SK-N-SH (cell line): ENCODE results near the gene TAB3. TPM values are rescaled to one million over a fixed set of nuclear protein-coding genes. Genes with fewer than 3 reads are reported as not detected.
A peak's percentile ranks its signal among the peaks of the same experiment; 100 is the strongest.

ENCODE experiments used
- CTCF ChIA-PET: fragments of 300-600, 350-600 bp; formaldehyde crosslinking; extraction: SDS; loops from one replicate; lab custom pipeline; 2021; lab: Yijun Ruan, JAX
- POLR2A ChIA-PET: fragments of 350-600 bp; sonication (Branson Sonifier 250); formaldehyde crosslinking; extraction: SDS; loops from one replicate; lab custom pipeline; 2020; ENCODE audit warnings: antibody characterized with exemption, inconsistent platforms; lab: Yijun Ruan, JAX
- DNase-seq: peaks from one replicate; pipeline ENCODE4 v3.0.0; 2012
- H2AFZ ChIP-seq: fragments of 200-600 bp; sonication (generic); 2 replicates; pipeline ENCODE4 v1.8.1; 2016; ENCODE audit warnings: antibody characterized with exemption, mild to moderate bottlenecking, low read depth
- H3F3A ChIP-seq: fragments of 200-600 bp; sonication (generic); replicated peaks from 2 replicates; pipeline ENCODE3; 2016; ENCODE audit warnings: antibody characterized with exemption, mild to moderate bottlenecking; ENCODE audit not compliant: insufficient read depth
- H3K27ac ChIP-seq, 2 experiments: fragments of 200-500 bp in 1 of 2; fragments of 200-600 bp in 1 of 2; sonication (Bioruptor generic) in 1 of 2; sonication (generic), shearing (Covaris generic) in 1 of 2; 2 replicates each; pipeline versions ENCODE4 v1.5.1 to v1.6.1; 2014 to 2016; ENCODE audit warnings: low read depth in 2 of 2, inconsistent platforms in 1 of 2, low read length in 1 of 2, mild to moderate bottlenecking in 1 of 2, mixed read lengths in 1 of 2
- H3K27me3 ChIP-seq: fragments of 200-600 bp; sonication (generic), shearing (Covaris generic); 2 replicates; pipeline ENCODE4 v1.6.1; 2016; ENCODE audit warnings: mixed run types; ENCODE audit not compliant: insufficient read depth
- H3K36me3 ChIP-seq, 2 experiments: fragments of 200-500 bp in 1 of 2; fragments of 200-600 bp in 1 of 2; sonication (Bioruptor generic) in 1 of 2; sonication (generic) in 1 of 2; replicated peaks in 1 of 2; 2 replicates each; pipeline versions ENCODE3 to v1.5.1; 2014 to 2016; ENCODE audit warnings: low read length in 1 of 2, mild to moderate bottlenecking in 1 of 2; ENCODE audit not compliant: insufficient read depth in 2 of 2, control insufficient read depth in 1 of 2
- H3K4me1 ChIP-seq, 2 experiments: fragments of 200-500 bp in 1 of 2; fragments of 200-600 bp in 1 of 2; sonication (Bioruptor generic) in 1 of 2; sonication (generic), shearing (Covaris generic) in 1 of 2; 2 replicates each; pipeline versions ENCODE4 v1.5.1 to v1.6.1; 2014 to 2016; ENCODE audit warnings: low read depth in 1 of 2, low read length in 1 of 2, mixed run types in 1 of 2; ENCODE audit not compliant: insufficient read depth in 2 of 2, control insufficient read depth in 1 of 2
- H3K4me2 ChIP-seq: fragments of 200-600 bp; sonication (generic), shearing (Covaris generic); 2 replicates; pipeline ENCODE4 v1.6.1; 2017; ENCODE audit warnings: mixed run types
- H3K4me3 ChIP-seq, 2 experiments: fragments of 200-500 bp in 1 of 2; fragments of 200-600 bp in 1 of 2; sonication (Bioruptor generic) in 1 of 2; sonication (generic), shearing (Covaris generic) in 1 of 2; 2 replicates each; pipeline versions ENCODE4 v1.5.1 to v1.8.1; 2014 to 2016; ENCODE audit warnings: low read depth in 2 of 2, inconsistent platforms in 1 of 2, low read length in 1 of 2, mild to moderate bottlenecking in 1 of 2, mixed read lengths in 1 of 2, moderate library complexity in 1 of 2
- H3K79me2 ChIP-seq: fragments of 200-600 bp; sonication (generic); 2 replicates; pipeline ENCODE4 v1.8.1; 2017; ENCODE audit warnings: mild to moderate bottlenecking; ENCODE audit not compliant: insufficient read depth
- H3K9ac ChIP-seq: fragments of 200-600 bp; sonication (generic); 2 replicates; pipeline ENCODE4 v1.6.1; 2017; ENCODE audit warnings: mixed run types
- H3K9me2 ChIP-seq: fragments of 200-600 bp; sonication (generic); 2 replicates; pipeline ENCODE4 v1.6.1; 2017; ENCODE audit warnings: mixed run types
- H3K9me3 ChIP-seq: fragments of 200-600 bp; sonication (generic); 2 replicates; pipeline ENCODE4 v1.6.1; 2017; ENCODE audit warnings: mixed run types, mild to moderate bottlenecking, moderate library complexity
- H4K20me1 ChIP-seq: fragments of 200-600 bp; sonication (generic); 2 replicates; pipeline ENCODE4 v1.6.1; 2017; ENCODE audit warnings: mild to moderate bottlenecking, mixed run types; ENCODE audit not compliant: insufficient read depth
- EP300 ChIP-seq, 2 experiments: IDR thresholded peaks; 2 replicates each; pipeline versions ENCODE4 v1.4.0 to v1.6.1; 2012; ENCODE audit warnings: borderline replicate concordance in 1 of 2, low read depth in 1 of 2, low read length in 1 of 2
- FOXM1 ChIP-seq: IDR thresholded peaks from 2 replicates; pipeline ENCODE4 v1.4.0; 2012; ENCODE audit warnings: low read depth, mild to moderate bottlenecking
- JUND ChIP-seq: IDR thresholded peaks from 2 replicates; pipeline ENCODE4 v1.4.0; 2012
- MEF2A ChIP-seq: IDR thresholded peaks from 2 replicates; pipeline ENCODE4 v1.4.0; 2012; ENCODE audit warnings: low read depth, borderline replicate concordance
- NFIC ChIP-seq: IDR thresholded peaks from 2 replicates; pipeline ENCODE4 v1.4.0; 2012; ENCODE audit warnings: borderline replicate concordance
- POLR2AphosphoS5 ChIP-seq: IDR thresholded peaks from 2 replicates; pipeline ENCODE4 v1.6.1; 2012; ENCODE audit warnings: low read depth, low read length
- RCOR1 ChIP-seq: fragments of 150-350 bp; IDR thresholded peaks from 2 replicates; pipeline ENCODE4 v1.6.1; 2017; ENCODE audit warnings: antibody characterized with exemption, low read length
- REST ChIP-seq: IDR thresholded peaks from 2 replicates; pipeline ENCODE4 v1.6.1; 2012; ENCODE audit warnings: mild to moderate bottlenecking, low read depth, low read length, moderate library complexity
- SMC3 ChIP-seq: IDR thresholded peaks from 2 replicates; pipeline ENCODE4 v1.6.1; 2012; ENCODE audit warnings: low read depth, low read length, improper control_type of control experiment
- USF1 ChIP-seq: IDR thresholded peaks from 2 replicates; pipeline ENCODE4 v1.4.0; 2012; ENCODE audit warnings: low read depth, borderline replicate concordance
- YY1 ChIP-seq: IDR thresholded peaks from 2 replicates; pipeline ENCODE4 v1.4.0; 2012; ENCODE audit warnings: low read depth, mild to moderate bottlenecking
- WGBS: methylation state at CpG from one replicate; pipeline ENCODE4 v1.1.6; 2017; ENCODE audit warnings: low lambda C conversion rate; 5-methylcytosine and 5-hydroxymethylcytosine counted together
- polyA plus RNA-seq, 3 experiments: library from polyadenylated mRNA; depleted of rRNA; stranded (reverse); fragments of >200 nt; gene quantifications; 2 replicates each; pipeline ENCODE4 v1.2.3, GENCODE V29; 2012
- TF ChIP-seq, protein P1 (sequence below): IDR thresholded peaks from 2 replicates; pipeline ENCODE4; 2012
- TF ChIP-seq, protein P2 (sequence below): fragments of 150-350 bp; IDR thresholded peaks from 2 replicates; pipeline ENCODE4 v1.6.1; 2017; ENCODE audit warnings: antibody characterized with exemption, low read length, low read depth, borderline replicate concordance
- TF ChIP-seq, protein P3 (sequence below): IDR thresholded peaks from 2 replicates; pipeline ENCODE4 v1.4.0; 2012; ENCODE audit warnings: low read depth

The TAB3 gene
- polyA plus RNA-seq, 1 of the 3 experiments (the other 2 are of a cell fraction) = 9.2 TPM

DNA sequence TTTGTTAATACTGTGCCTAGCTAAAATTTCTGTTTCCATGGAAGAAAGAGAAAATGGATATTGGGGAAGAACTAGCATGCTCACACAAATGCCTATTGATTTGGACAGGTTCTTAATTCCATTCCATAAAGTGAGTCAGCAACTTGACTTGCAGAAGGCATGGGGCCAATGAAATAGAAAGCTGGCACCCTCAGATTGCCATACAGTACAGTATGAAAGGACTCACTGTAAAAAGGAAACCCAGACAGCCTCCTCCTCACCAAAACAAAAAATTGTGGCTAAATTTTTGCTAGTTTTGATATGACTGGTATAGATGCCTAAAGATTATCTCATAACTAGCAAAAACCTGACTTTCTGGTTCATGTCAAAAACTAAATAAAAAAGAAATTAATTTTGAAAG, 11.2 kb upstream of the TAB3 start:
- Histone ChIP-seq H3K4me2 (no peak overlapping the region), H3F3A (no peaks in the 10 kb centered on the region), H3K79me2 (no peaks in the 10 kb centered on the region), H2AFZ (peak overlapping the region; percentile 38; the same call in 1 of the 2 replicates), H3K9me3 (no peaks in the 10 kb centered on the region), H3K27me3 (no peaks in the 10 kb centered on the region), H3K27ac (no peak overlapping the region), H3K9me2 (no peaks in the 10 kb centered on the region), H3K4me1 (no peaks in the 10 kb centered on the region; a peak in 1 of 4 replicates), H3K9ac (no peak overlapping the region), H3K4me3 (no peak overlapping the region), H4K20me1 (no peaks in the 10 kb centered on the region), H3K36me3 (no peaks in the 10 kb centered on the region)
- TF ChIP-seq NFIC (0 out of 2 replicates have a peak, but pooled peaks have one; percentile 22), JUND (peak; percentile 25; the same call in 1 of the 2 replicates), RCOR1 (no peak), YY1 (no peak)
- TF ChIP-seq, protein P1, sequence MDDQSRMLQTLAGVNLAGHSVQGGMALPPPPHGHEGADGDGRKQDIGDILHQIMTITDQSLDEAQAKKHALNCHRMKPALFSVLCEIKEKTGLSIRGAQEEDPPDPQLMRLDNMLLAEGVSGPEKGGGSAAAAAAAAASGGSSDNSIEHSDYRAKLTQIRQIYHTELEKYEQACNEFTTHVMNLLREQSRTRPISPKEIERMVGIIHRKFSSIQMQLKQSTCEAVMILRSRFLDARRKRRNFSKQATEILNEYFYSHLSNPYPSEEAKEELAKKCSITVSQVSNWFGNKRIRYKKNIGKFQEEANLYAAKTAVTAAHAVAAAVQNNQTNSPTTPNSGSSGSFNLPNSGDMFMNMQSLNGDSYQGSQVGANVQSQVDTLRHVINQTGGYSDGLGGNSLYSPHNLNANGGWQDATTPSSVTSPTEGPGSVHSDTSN = peak; percentile 3; the same call in 1 of the 2 replicates
- no peak for DNase-seq
- ChIA-PET CTCF (no interaction called here), POLR2A (no interaction called here)

GRCh38 chrX:30898886-30899285, 9.8 kb upstream of the TAB3 start:
- no peak for TF ChIP-seq USF1
- TF ChIP-seq EP300 (IDR thresholded peaks at IDR 0.05; ENCODE audit: borderline replicate concordance in 1 of 2, low read depth in 1 of 2, low read length in 1 of 2) = no peak
- POLR2A ChIA-PET = no interaction called here

GRCh38 chrX:30895370-30895769, 6.3 kb upstream of the TAB3 start:
- Histone ChIP-seq H3K36me3 (no peaks in the 10 kb centered on the region), H3K9ac (no peak overlapping the region), H3K4me3 (no peak overlapping the region; a peak in 1 of 4 replicates), H3K9me2 (no peaks in the 10 kb centered on the region), H3K4me2 (no peak overlapping the region), H3K27me3 (no peaks in the 10 kb centered on the region), H3K9me3 (no peaks in the 10 kb centered on the region), H3F3A (no peaks in the 10 kb centered on the region), H3K27ac (no peak overlapping the region), H4K20me1 (no peaks in the 10 kb centered on the region), H3K79me2 (no peaks in the 10 kb centered on the region), H2AFZ (no peak overlapping the region), H3K4me1 (no peaks in the 10 kb centered on the region; a peak in 1 of 4 replicates)
- DNase-seq = no peak
- POLR2A ChIA-PET = no interaction called here
- WGBS = 25% methylated on average over 2 of the region's 2 CpGs
- CTCF ChIA-PET = no interaction called here
- TF ChIP-seq USF1 (no peak), POLR2AphosphoS5 (no peak), JUND (no peak), NFIC (no peak), FOXM1 (no peak), SMC3 (no peak), MEF2A (no peak), RCOR1 (no peak), REST (no peak)
- TF ChIP-seq, protein P2, sequence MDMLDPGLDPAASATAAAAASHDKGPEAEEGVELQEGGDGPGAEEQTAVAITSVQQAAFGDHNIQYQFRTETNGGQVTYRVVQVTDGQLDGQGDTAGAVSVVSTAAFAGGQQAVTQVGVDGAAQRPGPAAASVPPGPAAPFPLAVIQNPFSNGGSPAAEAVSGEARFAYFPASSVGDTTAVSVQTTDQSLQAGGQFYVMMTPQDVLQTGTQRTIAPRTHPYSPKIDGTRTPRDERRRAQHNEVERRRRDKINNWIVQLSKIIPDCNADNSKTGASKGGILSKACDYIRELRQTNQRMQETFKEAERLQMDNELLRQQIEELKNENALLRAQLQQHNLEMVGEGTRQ = no peak
- TF ChIP-seq, protein P3, sequence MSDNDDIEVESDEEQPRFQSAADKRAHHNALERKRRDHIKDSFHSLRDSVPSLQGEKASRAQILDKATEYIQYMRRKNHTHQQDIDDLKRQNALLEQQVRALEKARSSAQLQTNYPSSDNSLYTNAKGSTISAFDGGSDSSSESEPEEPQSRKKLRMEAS = no peak

More at GRCh38 chrX:30898886-30899285, 9.8 kb upstream of the TAB3 start:
- CTCF ChIA-PET = no interaction called here
- no peaks in the 10 kb centered on the region for H3K36me3 ChIP-seq
- H3K9me3 ChIP-seq = no peaks in the 10 kb centered on the region
- no peaks in the 10 kb centered on the region; a peak in 1 of 4 replicates for H3K4me1 ChIP-seq
- no peak overlapping the region for H3K4me3 ChIP-seq
- H3K9ac ChIP-seq = no peak overlapping the region
- H3K27me3 ChIP-seq = no peaks in the 10 kb centered on the region
- H3F3A ChIP-seq = no peaks in the 10 kb centered on the region
- no peaks in the 10 kb centered on the region for H3K79me2 ChIP-seq
- no peak for DNase-seq
- H4K20me1 ChIP-seq = no peaks in the 10 kb centered on the region
- no peak overlapping the region for H3K4me2 ChIP-seq
- no peak overlapping the region for H3K27ac ChIP-seq
- H2AFZ ChIP-seq = no peak overlapping the region
- 33% methylated on average over 5 of the region's 5 CpGs for WGBS
- H3K9me2 ChIP-seq = no peaks in the 10 kb centered on the region
